Heart left ventricle (tissue), 16 donors: Measurements from ENCODE around the gene SHISA4. TPM values are rescaled to one million over a fixed set of nuclear protein-coding genes. Genes with fewer than 3 reads are reported as not detected.
A peak's percentile ranks its signal among the peaks of the same experiment; 100 is the strongest.

Experiments
- ATAC-seq, 4 donors: fragments of 200-7000 bp; cut with Tn5 transposase; one replicate each; pipeline ENCODE4 v1.9.1; 2020 to 2022; ENCODE audit warnings: moderate library complexity in 4 of 4, mild to moderate bottlenecking in 3 of 4, moderate number of reproducible peaks in 1 of 4
- DNase-seq, 5 donors: peaks; one replicate each; pipeline ENCODE4 v3.0.0-alpha.2; 2020
- H3K27ac ChIP-seq, 12 donors: fragments of 200-600 bp; sonication (generic) in 4 of 12; one replicate each; pipeline versions ENCODE4 v1.5.0 to v1.8.0; 2016 to 2022; ENCODE audit warnings: mild to moderate bottlenecking in 2 of 12
- H3K27me3 ChIP-seq, 9 donors: fragments of 200-600 bp; sonication (generic) in 2 of 9; one replicate each; pipeline versions ENCODE4 v1.5.1 to v1.8.0; 2016 to 2022; ENCODE audit warnings: mild to moderate bottlenecking in 3 of 9
- H3K36me3 ChIP-seq, 9 donors: fragments of 200-600 bp; sonication (generic) in 2 of 9; one replicate each; pipeline versions ENCODE4 v1.5.0 to v1.8.0; 2018 to 2022; ENCODE audit warnings: mild to moderate bottlenecking in 2 of 9
- H3K4me1 ChIP-seq, 12 donors: fragments of 200-600 bp; sonication (generic) in 4 of 12; one replicate each; pipeline versions ENCODE4 v1.5.0 to v1.8.0; 2016 to 2022; ENCODE audit warnings: mild to moderate bottlenecking in 3 of 12
- H3K4me3 ChIP-seq, 12 donors: fragments of 200-600 bp; sonication (generic) in 4 of 12; one replicate each; pipeline versions ENCODE4 v1.5.0 to v1.8.0; 2017 to 2022; ENCODE audit warnings: mild to moderate bottlenecking in 9 of 12, moderate library complexity in 4 of 12
- H3K9me3 ChIP-seq, 12 donors: fragments of 200-600 bp; sonication (generic) in 4 of 12; one replicate each; pipeline versions ENCODE4 v1.5.0 to v1.8.0; 2016 to 2022; ENCODE audit warnings: mild to moderate bottlenecking in 1 of 12
- POLR2A ChIP-seq, 2 donors: fragments of 450-650 bp; IDR thresholded peaks; one replicate each; pipeline ENCODE4 v1.6.1; 2017; ENCODE audit warnings: antibody characterized with exemption in 2 of 2, mild to moderate bottlenecking in 2 of 2, moderate library complexity in 2 of 2
- WGBS, 4 donors: extraction: QIAGEN DNeasy Blood & Tissue Kit in 2 of 4; methylation state at CpG; one replicate each; pipeline versions ENCODE4 v1.1.5 to v1.1.7; 2013 to 2018; 5-methylcytosine and 5-hydroxymethylcytosine counted together
- intact Hi-C, 10 donors: fragments of 100-400 bp; cut with DNase I; formaldehyde crosslinking; loops; one replicate each; pipeline versions ENCODE4 v1.11.1 to v1.14.2; 2022
- polyA plus RNA-seq, 2 donors: library from polyadenylated mRNA; stranded (reverse); fragments of 200-250 nt; gene quantifications; one replicate each; pipeline ENCODE4 v1.2.3, GENCODE V29; 2013
- total RNA-seq, 9 donors: library from RNA; depleted of rRNA in 2 of 9; stranded (reverse); fragments of >200 nt in 2 of 9; fragmentation: NEBNext Ultra II Directional in 3 of 9; extraction: Animal tissue kit (Norgen Biotek cat#: 25700) in 3 of 9; gene quantifications; one replicate each; pipeline versions ENCODE4 v1.1.0 to v1.2.4, GENCODE V29; 2016 to 2023
- TF ChIP-seq, protein P1 (sequence below), 12 donors: fragments of 200-600 bp; sonication (generic) in 4 of 12; IDR thresholded peaks; one replicate each; pipeline versions ENCODE4 v1.5.0 to v1.8.0; 2018 to 2022; ENCODE audit warnings: antibody characterized with exemption in 12 of 12, mild to moderate bottlenecking in 5 of 12
- donor health status: ischemic (EF 13 %, LVEDD 7.1; RV severe dilation, severe dysfunction).
- donor health status: healthy with polysubstance abuse.
- donor health status: DM: no; HTN: yes; CAD: no.
- donor health status: DM: no; HTN: no; CAD: no.
- donor health status: ischemic (EF 25% LVEDD 6.9; RV normal size, moderate dysfunction).
- donor health status: ischemic (EF 25% LVEDD 5.7; RV mildly dilated, moderate dysfunction).
- donor health status: healthy.
- donor health status: DM: yes; HTN: yes; CAD: no.
- donor health status: ischemic (EF 35%, LVEDD 5.7; RV mildly dilated, moderate dysfunction).
- donor health status: nonischemic (EF 11% LVEDD 7.7; RV severe dilation, severe dysfunction).
- donor health status: DM: yes; HTN: yes; CAD: no.
- donor health status: PGD.
- donor health status: ischemic (EF 29% LVEDD 5.4; RV normal size, mild dysfunction).
- donor health status: nonischemic (EF 23%, LVEDD 6.1; RV moderate dilation, normal function).

The SHISA4 gene
- total and polyA plus RNA-seq, 11 donors = 53.2 to 262 (median 120) TPM

DNA sequence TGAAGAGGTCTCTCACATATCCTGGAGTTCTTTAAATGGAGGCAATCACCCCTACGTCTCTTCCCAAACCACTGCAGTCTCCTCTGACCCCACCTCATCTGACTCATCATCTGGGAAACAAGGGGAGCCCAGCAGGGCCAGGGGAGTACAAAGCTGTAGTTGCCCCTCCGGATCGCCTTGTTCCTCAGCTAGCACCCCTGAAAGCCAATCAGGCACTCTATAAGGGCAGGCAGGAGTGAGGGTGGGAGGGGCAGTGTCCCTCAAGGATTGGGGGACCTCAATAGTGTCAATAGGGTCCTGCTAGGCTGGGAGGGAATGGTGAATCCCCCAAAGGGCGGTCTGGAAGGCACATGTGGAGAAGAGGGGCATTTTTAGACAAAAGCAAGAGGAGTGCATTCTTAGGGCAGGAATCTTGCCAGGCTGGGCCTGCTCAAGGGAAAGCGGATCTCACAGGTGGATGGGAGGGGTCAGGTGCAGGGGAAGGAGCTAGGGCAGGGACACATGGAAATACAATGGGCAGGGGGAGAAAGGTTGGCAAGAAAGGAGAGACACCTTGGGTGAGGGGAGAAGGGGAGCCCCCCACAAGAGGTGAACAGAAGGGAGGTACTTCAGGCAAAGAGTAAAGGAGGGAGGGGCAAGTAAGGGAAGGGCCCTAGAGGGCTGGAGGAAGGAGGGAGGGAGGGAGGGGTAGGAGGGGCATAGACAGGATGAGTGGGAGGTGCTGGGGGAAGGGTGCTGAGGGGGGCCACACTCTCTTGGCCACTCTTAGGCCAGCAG is 5.8 kb downstream of the SHISA4 start:
- peaks cover 0 to 51% (median 15%) of the 10 kb centered on the region in 12 donors for H3K4me1 ChIP-seq
- intact Hi-C loops = loop anchor here in 8 of 10 donors (2.0 to 10.0 kb wide), 8 partner anchors 50 to 240 kb away; partner anchors contain the start of genes TIMM17A (in 3 of the 8), LMOD1 (in 2 of the 8) and GPR37L1 (in 1 of the 8)

DNA sequence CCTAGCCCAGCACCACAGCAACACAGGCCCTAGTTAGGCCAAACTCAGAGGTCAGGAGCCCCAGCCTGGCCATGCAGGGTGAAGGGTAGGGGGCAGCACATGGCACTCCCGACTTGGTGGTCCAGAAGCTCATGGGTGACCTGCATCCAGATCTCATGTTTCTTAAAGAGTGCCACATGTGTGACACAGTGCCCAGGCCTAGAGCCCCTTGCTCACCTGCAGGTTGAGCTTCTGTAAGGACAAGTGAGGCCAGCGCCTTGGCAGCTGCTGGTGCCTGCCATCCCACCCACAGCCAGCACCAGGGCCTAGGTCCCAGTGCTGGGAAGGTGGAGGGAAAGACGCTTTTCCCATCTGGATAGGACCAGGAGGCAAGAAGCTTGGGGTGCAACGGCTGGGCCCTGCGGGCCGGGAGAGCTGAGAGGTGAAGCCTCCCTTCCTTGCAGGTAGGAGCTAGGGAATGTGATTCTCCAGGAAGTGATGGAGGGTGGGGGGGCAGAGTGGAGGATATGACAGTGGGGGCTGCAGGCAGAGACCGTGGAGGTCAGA is 6.5 kb downstream of the SHISA4 start:
- H3K27ac ChIP-seq = peak overlapping the region in 2 of 12 donors; percentile 62 to 80
- ATAC-seq = peak in 1 of 4 donors; percentile 1

More for the DNA sequence above, 5.8 kb downstream of the SHISA4 start:
- H3K9me3 ChIP-seq = no peaks in the 10 kb centered on the region
- no peak for DNase-seq
- WGBS, 4 donors = 81 to 92% (median 87%) methylated on average over 5 of the region's 5 CpGs
- ATAC-seq = no peak
- H3K27ac ChIP-seq = peak overlapping the region in 2 of 12 donors; percentile 62 to 80
- H3K4me3 ChIP-seq = no peak overlapping the region
- no peak for TF ChIP-seq POLR2A (IDR thresholded peaks at IDR 0.05)
- TF ChIP-seq, protein P1, sequence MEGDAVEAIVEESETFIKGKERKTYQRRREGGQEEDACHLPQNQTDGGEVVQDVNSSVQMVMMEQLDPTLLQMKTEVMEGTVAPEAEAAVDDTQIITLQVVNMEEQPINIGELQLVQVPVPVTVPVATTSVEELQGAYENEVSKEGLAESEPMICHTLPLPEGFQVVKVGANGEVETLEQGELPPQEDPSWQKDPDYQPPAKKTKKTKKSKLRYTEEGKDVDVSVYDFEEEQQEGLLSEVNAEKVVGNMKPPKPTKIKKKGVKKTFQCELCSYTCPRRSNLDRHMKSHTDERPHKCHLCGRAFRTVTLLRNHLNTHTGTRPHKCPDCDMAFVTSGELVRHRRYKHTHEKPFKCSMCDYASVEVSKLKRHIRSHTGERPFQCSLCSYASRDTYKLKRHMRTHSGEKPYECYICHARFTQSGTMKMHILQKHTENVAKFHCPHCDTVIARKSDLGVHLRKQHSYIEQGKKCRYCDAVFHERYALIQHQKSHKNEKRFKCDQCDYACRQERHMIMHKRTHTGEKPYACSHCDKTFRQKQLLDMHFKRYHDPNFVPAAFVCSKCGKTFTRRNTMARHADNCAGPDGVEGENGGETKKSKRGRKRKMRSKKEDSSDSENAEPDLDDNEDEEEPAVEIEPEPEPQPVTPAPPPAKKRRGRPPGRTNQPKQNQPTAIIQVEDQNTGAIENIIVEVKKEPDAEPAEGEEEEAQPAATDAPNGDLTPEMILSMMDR (IDR thresholded peaks at IDR 0.05) = no peak
- peaks cover 0 to 13% (median 3%) of the 10 kb centered on the region in 9 donors for H3K36me3 ChIP-seq
- H3K27me3 ChIP-seq = peaks cover 0 to 2% (median 0%) of the 10 kb centered on the region in 9 donors

DNA sequence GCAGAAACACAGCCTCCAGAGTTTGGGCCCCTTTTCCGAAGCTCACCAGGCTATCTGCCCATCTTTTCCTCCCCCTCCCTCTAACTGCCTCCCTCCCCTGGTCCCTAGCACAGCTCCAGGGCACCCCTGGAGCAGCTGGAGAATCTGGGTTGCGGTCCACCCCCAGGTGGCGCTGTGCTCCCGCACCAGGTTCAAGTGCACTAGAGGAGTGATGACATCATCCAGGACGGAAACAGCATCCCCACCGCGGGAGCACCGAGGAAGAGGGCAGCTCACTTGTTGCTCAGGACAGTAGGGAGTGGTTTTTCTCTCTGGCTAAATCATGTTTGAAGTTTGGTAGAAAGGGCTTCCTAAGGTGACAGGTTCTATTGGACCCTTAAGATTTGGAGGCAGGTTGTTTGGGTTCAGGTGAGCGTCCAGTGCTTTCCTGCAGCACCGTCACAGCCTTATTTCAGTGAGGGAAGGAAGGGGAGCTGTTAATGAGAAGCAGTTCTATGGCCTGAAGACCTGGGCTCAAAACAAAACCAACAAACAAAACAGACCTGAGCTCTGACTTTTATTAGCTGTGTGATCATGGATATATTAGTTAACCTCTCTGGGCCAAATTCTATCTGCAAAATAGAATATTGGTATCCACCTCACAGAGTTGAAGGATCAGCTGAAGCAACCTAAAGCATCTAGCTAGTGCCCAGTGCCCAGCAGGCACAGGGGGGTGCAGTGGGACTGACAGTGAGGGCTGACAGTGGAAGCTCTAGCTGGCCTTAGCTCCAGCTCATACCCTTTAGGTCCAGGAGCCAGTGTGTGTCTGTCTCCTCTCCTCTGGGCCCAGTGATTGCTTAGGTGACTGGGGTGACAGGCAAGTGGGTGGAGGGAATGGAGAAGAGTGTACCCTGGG is 7.5 kb downstream of the SHISA4 start:
- Histone ChIP-seq H3K9me3 (no peaks in the 10 kb centered on the region), H3K27ac (peak overlapping the region in 11 of 12 donors; percentile 33 to 83 (median 80)), H3K4me3 (no peak overlapping the region), H3K36me3 (peaks cover 0 to 13% (median 6%) of the 10 kb centered on the region in 9 donors), H3K27me3 (no peaks in the 10 kb centered on the region), H3K4me1 (peaks cover 0 to 36% (median 9%) of the 10 kb centered on the region in 12 donors)
- TF ChIP-seq, protein P1 (IDR thresholded peaks at IDR 0.05) = peak; percentile 84 to 96 (median 94)
- no peak for TF ChIP-seq POLR2A (IDR thresholded peaks at IDR 0.05)
- 7 to 21% (median 11%) methylated on average over 3 to 10 of the region's 10 CpGs for WGBS, 4 donors
- intact Hi-C loops = loop anchor here (1.0 to 10.0 kb wide), 11 partner anchors 49 to 239 kb away; partner anchors contain the start of genes TIMM17A (in 4 of the 10), LMOD1 (in 2 of the 10) and GPR37L1 (in 1 of the 10)
- peak; percentile 90 to 94 (median 92) for DNase-seq
- peak; percentile 77 to 88 (median 84) for ATAC-seq

More for the DNA sequence above, 6.5 kb downstream of the SHISA4 start:
- intact Hi-C loops = loop anchor here in 8 of 10 donors (2.0 to 10.0 kb wide), 8 partner anchors 50 to 240 kb away; partner anchors contain the start of genes TIMM17A (in 3 of the 8), LMOD1 (in 2 of the 8) and GPR37L1 (in 1 of the 8)
- peaks cover 0 to 44% (median 10%) of the 10 kb centered on the region in 12 donors for H3K4me1 ChIP-seq
- peaks cover 0 to 2% (median 0%) of the 10 kb centered on the region in 9 donors for H3K27me3 ChIP-seq
- no peaks in the 10 kb centered on the region for H3K9me3 ChIP-seq
- peaks cover 0 to 13% (median 6%) of the 10 kb centered on the region in 9 donors for H3K36me3 ChIP-seq
- H3K4me3 ChIP-seq = no peak overlapping the region
- DNase-seq = no peak
- 84 to 96% (median 88%) methylated on average over 6 to 7 of the region's 7 CpGs for WGBS, 4 donors
- no peak for TF ChIP-seq POLR2A (IDR thresholded peaks at IDR 0.05)
- TF ChIP-seq, protein P1 (IDR thresholded peaks at IDR 0.05) = no peak
